ENCODE data around the gene KCNIP1.
"Not testable (repeated sequence)": the region's sequence is repeated elsewhere in the genome, so short reads cannot be mapped to it uniquely, and the experiment has no call there.

Gene KCNIP1

GRCh38 chr5:170756691-170757090 is 252.9 kb downstream of the KCNIP1 start:
- no peak for TF ChIP-seq CTCF (conservative IDR thresholded peaks at IDR 0.05)
- H3K27ac ChIP-seq = no peak overlapping the region

GRCh38 chr5:170757182-170757601 is 253.4 kb downstream of the KCNIP1 start:
- H3K27ac ChIP-seq = no peak overlapping the region
- no peak for TF ChIP-seq CTCF (conservative IDR thresholded peaks at IDR 0.05)

GRCh38 chr5:170757669-170758068 is 253.8 kb downstream of the KCNIP1 start:
- no peak for TF ChIP-seq CTCF (conservative IDR thresholded peaks at IDR 0.05)
- no peak overlapping the region for H3K27ac ChIP-seq

GRCh38 chr5:170758481-170758880 is 254.7 kb downstream of the KCNIP1 start:
- no peak for TF ChIP-seq CTCF (conservative IDR thresholded peaks at IDR 0.05)
- H3K27ac ChIP-seq = no peak overlapping the region

- H3K27ac ChIP-seq = no peak overlapping the region
- no peak for TF ChIP-seq CTCF (conservative IDR thresholded peaks at IDR 0.05)
Measured at GRCh38 chr5:170760113-170760512, 256.3 kb downstream of the KCNIP1 start.

- no peak overlapping the region for H3K27ac ChIP-seq
- TF ChIP-seq CTCF (conservative IDR thresholded peaks at IDR 0.05) = no peak
Measured at GRCh38 chr5:170761048-170761707, 257.4 kb downstream of the KCNIP1 start.

- TF ChIP-seq CTCF (conservative IDR thresholded peaks at IDR 0.05) = no peak
- H3K27ac ChIP-seq = no peak overlapping the region
Measured at GRCh38 chr5:170761708-170762066, 257.9 kb downstream of the KCNIP1 start.

GRCh38 chr5:170762298-170762697 is 258.5 kb downstream of the KCNIP1 start:
- H3K27ac ChIP-seq = not testable (repeated sequence)

- H3K27ac ChIP-seq = not testable (repeated sequence)
Measured at GRCh38 chr5:170765868-170766267, 262.0 kb downstream of the KCNIP1 start.
